ES-I3 (cell line): ENCODE data around the gene LLCFC1.

Experiments used
- H3K36me3 ChIP-seq: 2 replicates; pipeline ENCODE4 v1.6.1; 2013; ENCODE audit warnings: mild to moderate bottlenecking, low read length, control low read depth, moderate library complexity; ENCODE audit not compliant: insufficient read depth
- H3K4me1 ChIP-seq: 2 replicates; pipeline ENCODE4 v1.6.1; 2013; ENCODE audit warnings: mild to moderate bottlenecking, control low read depth, low read length; ENCODE audit not compliant: insufficient read depth
- H3K9ac ChIP-seq: 2 replicates; pipeline ENCODE4 v1.6.1; 2013; ENCODE audit warnings: low read depth, mild to moderate bottlenecking, low read length, moderate library complexity
- H3K9me3 ChIP-seq: 2 replicates; pipeline ENCODE4 v1.6.1; 2013; ENCODE audit warnings: mild to moderate bottlenecking, low read length, moderate library complexity; ENCODE audit not compliant: control insufficient read depth, insufficient read depth

The LLCFC1 gene

DNA sequence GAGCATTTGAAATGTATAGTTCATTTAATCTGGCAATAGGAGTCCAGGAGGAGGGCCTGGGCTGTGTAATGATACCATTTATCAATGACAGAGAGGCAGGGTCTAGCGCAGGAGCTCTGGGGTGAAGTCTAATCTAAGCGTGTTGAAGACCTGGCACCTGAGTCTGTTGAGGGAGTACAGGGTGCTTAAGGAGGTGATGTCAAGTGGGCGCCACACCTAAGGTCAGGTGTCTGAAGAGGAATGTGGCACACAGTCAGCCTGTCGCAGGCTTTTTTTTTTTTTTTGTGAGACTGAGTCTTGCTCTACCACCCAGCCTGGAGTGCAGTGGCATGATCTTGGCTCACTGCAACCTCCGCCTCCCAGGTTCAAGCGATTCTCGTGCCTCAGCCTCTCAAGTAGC is 2.3 kb downstream of the LLCFC1 start:
- no peak overlapping the region for H3K9ac ChIP-seq
- H3K36me3 ChIP-seq = no peaks in the 10 kb centered on the region
- no peaks in the 10 kb centered on the region for H3K9me3 ChIP-seq
- H3K4me1 ChIP-seq = no peaks in the 10 kb centered on the region

DNA sequence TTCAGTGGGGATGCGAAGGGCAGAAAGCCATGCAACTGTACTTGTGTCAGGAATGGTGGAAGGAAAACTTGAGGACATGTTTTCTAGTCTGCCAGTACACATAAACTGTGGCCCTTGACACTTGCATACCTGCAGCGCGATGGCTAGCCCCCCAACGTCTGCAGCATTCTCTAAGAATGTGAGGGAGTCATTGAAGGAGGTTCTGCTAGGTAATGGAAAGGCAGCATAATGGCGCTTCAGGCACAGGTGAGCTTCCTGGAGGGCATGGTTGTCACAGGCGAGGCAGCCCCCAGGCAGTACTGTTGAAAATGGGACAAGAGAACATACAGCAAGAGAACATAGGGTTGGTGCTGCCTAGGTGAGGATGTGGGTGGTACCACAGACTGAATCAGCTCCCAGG is 3.5 kb downstream of the LLCFC1 start:
- Histone ChIP-seq H3K36me3 (no peaks in the 10 kb centered on the region), H3K9ac (no peak overlapping the region), H3K4me1 (no peaks in the 10 kb centered on the region), H3K9me3 (no peaks in the 10 kb centered on the region; the same call in 1 of the 2 replicates)

DNA sequence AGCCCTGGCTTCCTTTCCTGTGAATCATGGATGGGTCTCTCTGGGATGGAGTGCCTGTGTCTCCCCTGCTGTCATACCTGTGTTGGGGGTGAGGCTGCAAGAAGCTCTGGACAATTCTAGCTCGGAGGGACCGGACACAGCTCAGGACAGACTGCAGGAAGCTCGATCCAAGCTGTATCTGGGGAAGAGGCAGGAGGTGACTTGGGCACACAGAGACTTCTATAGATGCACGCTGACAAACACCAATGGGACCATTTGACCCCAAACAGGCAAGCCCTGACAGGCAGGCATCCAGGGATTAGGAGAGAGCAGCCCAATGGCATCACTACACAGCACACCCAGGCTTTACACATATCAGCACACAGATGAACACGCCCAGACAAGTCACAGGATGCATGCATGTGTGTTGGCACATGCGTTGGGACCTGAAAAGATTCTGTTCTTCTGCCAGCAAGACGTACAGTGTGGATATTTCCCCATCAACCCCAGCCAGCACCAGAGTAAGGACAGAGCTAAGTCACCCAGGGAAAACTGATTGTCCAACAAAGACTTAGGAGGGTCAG is 4.5 kb downstream of the LLCFC1 start:
- Histone ChIP-seq H3K9me3 (no peaks in the 10 kb centered on the region; the same call in 1 of the 2 replicates), H3K4me1 (no peaks in the 10 kb centered on the region), H3K36me3 (no peaks in the 10 kb centered on the region), H3K9ac (no peak overlapping the region)

DNA sequence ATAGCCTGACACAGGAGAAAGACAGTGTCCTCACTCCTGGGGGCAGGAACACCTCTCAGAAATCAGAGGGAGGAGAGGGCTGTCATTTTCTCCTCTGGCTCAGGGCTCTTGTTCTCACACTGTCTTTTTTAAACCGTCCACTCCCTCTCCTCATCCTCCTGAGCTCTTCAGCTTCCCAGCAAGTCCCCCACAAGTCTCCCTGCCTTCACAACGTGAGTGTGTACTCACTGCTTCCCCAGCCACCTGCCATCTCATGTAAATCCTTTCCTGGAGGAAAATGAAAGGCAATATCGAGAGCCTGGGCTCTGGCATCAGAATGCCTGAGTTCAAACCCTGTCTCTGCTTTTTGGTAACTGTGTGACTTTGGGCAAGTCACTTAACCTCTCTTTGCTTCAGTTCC is 5.7 kb downstream of the LLCFC1 start:
- no peak overlapping the region for H3K9ac ChIP-seq
- no peaks in the 10 kb centered on the region for H3K4me1 ChIP-seq
- no peaks in the 10 kb centered on the region for H3K36me3 ChIP-seq
- H3K9me3 ChIP-seq = no peaks in the 10 kb centered on the region; the same call in 1 of the 2 replicates

DNA sequence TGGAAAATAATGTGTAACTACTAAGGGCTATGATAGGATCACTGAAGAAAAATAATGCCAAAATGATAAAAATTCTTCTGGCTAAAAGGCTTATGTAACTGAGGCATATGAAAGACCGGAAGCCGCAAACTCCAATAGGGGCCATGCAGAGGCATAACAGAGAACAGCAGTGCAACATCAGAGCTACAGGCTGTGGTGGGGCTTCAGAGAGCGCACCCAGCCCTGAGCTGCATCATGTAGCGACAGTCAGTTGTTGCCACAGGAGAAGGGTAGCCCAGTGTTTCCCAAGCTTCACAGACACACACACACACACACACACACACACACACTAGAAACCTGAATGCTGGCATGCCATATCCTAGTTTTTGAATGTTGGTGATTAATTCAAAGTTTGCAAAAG is 9.3 kb downstream of the LLCFC1 start:
- Histone ChIP-seq H3K36me3 (no peaks in the 10 kb centered on the region), H3K9me3 (no peaks in the 10 kb centered on the region; the same call in 1 of the 2 replicates), H3K4me1 (no peaks in the 10 kb centered on the region), H3K9ac (no peak overlapping the region)

DNA sequence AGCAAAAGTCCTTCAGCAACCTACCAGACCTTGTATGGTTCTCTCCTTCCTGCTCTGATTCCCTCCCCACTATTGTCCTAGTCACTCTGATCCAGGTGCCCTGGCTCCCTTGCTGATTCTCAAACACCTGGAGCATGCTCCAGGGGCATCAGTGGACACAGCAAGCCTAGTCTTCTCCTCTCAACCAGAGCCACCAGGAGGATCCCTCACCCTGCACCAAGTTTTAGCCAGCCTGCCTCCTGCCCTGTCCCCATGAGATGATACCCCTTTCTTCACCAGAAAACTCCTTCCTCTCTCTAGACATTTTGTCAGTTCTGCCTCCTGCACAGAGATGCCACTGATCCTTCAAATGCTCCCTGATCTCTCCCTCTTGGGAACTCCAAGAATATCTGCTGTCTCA is 11.0 kb downstream of the LLCFC1 start:
- Histone ChIP-seq H3K9me3 (no peaks in the 10 kb centered on the region; the same call in 1 of the 2 replicates), H3K4me1 (no peaks in the 10 kb centered on the region), H3K36me3 (no peaks in the 10 kb centered on the region), H3K9ac (no peak overlapping the region)

GRCh38 chr7:142954680-142955268 is 15.5 kb downstream of the LLCFC1 start:
- Histone ChIP-seq H3K9ac (no peak overlapping the region), H3K36me3 (no peaks in the 10 kb centered on the region; the same call in 1 of the 2 replicates), H3K4me1 (peaks cover 17% of the 10 kb centered on the region), H3K9me3 (no peaks in the 10 kb centered on the region)

GRCh38 chr7:142956951-142957623 is 17.8 kb downstream of the LLCFC1 start:
- Histone ChIP-seq H3K4me1 (peaks cover 17% of the 10 kb centered on the region), H3K9ac (no peak overlapping the region), H3K9me3 (no peaks in the 10 kb centered on the region), H3K36me3 (no peaks in the 10 kb centered on the region; the same call in 1 of the 2 replicates)

DNA sequence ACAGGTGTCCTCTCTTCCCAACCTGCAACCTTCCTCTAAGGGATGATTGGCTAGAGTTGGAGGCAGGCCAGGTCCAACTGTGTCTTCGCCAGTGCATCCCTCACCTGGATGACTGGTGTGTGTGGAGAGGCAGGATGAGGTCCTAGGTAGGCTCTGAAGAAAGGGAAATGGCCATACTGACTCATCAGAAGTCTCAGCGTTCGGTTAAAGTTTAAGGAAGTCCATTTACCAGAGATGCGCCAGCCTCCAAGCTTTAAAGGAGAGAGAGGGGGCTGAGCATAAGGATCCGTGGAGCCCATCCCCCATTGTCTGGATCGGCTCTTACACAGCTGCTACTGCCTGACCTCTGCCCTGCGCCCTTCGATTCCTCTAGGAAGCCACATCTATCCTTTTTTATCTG is 18.4 kb downstream of the LLCFC1 start:
- Histone ChIP-seq H3K9ac (no peak overlapping the region), H3K4me1 (peaks cover 23% of the 10 kb centered on the region), H3K36me3 (no peaks in the 10 kb centered on the region; the same call in 1 of the 2 replicates), H3K9me3 (no peaks in the 10 kb centered on the region)

GRCh38 chr7:142959202-142959601 is 19.9 kb downstream of the LLCFC1 start:
- H3K9me3 ChIP-seq = no peaks in the 10 kb centered on the region
- no peak overlapping the region for H3K9ac ChIP-seq
- H3K36me3 ChIP-seq = no peaks in the 10 kb centered on the region; the same call in 1 of the 2 replicates
- H3K4me1 ChIP-seq = peaks cover 29% of the 10 kb centered on the region

DNA sequence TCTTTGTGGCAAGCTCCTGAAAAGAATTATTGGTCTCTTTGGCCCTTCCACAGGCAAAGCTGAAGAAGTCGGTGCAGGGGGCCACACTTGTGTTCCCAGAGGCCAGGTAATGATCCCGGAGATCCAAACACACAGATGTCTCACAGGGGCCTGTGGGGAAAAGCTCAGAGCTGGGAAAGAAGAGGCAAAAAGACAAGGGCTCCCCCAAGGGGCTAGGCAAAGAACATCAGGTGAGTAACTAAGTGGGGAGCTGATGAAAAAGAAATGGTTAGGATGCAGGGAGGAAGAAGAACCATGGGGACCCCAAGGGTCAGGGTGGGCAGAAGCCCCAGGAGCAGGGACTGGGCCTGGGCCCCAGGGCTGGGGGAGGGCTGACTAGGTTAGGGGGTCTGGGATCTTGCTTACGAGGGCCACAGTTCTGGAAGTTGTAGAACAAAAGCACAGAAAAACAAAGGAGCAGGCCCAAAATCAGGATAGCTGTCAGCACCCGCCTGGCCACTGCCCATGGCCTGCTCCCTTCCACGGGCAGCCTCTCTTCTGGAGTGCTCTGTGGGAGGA is 21.8 kb downstream of the LLCFC1 start:
- no peaks in the 10 kb centered on the region; the same call in 1 of the 2 replicates for H3K36me3 ChIP-seq
- H3K4me1 ChIP-seq = peaks cover 29% of the 10 kb centered on the region

DNA sequence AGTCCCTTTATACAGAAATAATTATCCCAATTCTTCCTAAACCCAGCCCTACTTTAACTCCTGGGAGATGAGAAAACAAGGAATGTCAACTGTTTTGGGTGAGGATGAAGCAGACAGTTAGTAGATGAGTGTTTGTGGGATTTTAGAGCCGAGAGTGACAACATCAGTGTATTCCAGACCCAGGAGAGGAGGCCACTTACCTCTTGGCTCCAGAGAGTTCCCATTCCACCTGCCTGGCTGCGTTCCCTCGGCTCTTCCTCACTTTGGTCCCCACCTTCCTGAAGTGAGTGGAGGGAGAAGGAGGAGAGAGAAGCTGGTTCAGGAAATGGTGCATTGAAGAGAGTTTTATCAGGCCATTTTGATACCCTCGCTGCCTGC is 22.3 kb downstream of the LLCFC1 start:
- Histone ChIP-seq H3K9ac (no peak overlapping the region), H3K4me1 (peaks cover 29% of the 10 kb centered on the region), H3K36me3 (no peaks in the 10 kb centered on the region; the same call in 1 of the 2 replicates), H3K9me3 (no peaks in the 10 kb centered on the region)

More for the DNA sequence above, 21.8 kb downstream of the LLCFC1 start:
- Histone ChIP-seq H3K9ac (no peak overlapping the region), H3K9me3 (no peaks in the 10 kb centered on the region)

DNA sequence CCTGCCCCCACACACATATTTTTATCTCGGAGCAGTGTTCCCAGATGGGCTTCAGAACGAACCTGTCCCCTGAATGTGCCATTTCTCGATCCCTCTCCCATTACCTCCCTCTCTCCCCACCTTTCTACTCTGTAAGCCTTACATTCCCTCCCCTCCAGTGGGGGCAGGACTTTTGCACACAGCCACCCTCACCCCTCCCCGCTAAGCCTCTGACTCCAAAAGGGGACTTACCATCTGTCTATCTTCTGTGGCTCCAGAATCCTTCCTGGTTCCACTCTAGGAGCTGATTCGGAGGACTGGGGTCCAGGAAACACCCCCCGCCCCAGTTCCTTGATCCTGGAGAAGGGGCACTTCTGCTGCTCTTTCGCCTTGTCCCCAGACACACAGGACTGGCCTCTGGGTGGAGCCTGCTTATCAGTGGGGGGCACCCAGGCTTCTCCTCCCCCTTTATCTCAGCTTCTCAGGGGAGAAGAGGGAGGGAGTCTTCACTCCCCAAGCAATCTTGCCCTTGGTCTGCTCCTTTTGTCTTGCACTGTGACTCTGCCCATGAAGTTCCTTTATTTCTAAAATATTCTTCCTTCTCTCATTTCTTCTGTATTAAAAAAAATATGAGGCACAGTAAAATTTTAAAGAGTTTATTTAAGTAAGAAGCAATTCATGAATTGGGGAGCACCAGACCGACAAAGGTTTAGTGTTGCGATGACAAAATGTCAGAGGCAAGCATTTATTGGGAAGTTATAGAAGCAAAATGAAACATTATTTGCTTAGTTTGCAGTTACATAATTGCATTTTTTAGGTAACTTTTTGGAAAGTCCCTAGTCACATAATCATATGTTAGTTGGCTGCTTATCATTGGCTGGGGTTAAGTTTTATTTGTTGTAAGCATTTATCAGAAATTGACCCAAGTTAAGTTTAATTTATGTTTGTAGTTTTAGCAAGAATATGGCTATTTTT is 23.0 kb downstream of the LLCFC1 start, which contains the start of gene KEL:
Gene KEL (minus strand): TSS at position 391 of the 954 bp plus-strand sequence. CDS start 157 bp downstream, at position 234.
- Histone ChIP-seq H3K9ac (no peak within 1 kb of the TSS; the same call in 1 of the 2 replicates), H3K4me1 (peaks cover 22% of the 10 kb centered on the region), H3K36me3 (no peaks in the 10 kb centered on the region; the same call in 1 of the 2 replicates), H3K9me3 (no peaks in the 10 kb centered on the region)

- no peak overlapping the region for H3K9ac ChIP-seq
- H3K9me3 ChIP-seq = no peaks in the 10 kb centered on the region
- no peaks in the 10 kb centered on the region; the same call in 1 of the 2 replicates for H3K36me3 ChIP-seq
- peaks cover 15% of the 10 kb centered on the region for H3K4me1 ChIP-seq
Observed at GRCh38 chr7:142962991-142963390, 23.7 kb downstream of the LLCFC1 start.
